Measurements from ENCODE around the gene ENTPD8.
A peak's percentile ranks its signal among the peaks of the same experiment; 100 is the strongest.

The ENTPD8 gene

GRCh38 chr9:137408651-137409405 is 32.3 kb downstream of the ENTPD8 start:
- no peak for DNase-seq

GRCh38 chr9:137407590-137408300 is 33.4 kb downstream of the ENTPD8 start:
- DNase-seq = no peak

GRCh38 chr9:137406876-137407589 is 34.1 kb downstream of the ENTPD8 start:
- peak; percentile 42 to 48 for DNase-seq

GRCh38 chr9:137406085-137406760 is 34.9 kb downstream of the ENTPD8 start:
- DNase-seq = no peak

- no peak for DNase-seq
These were observed 35.5 kb downstream of the ENTPD8 start for GRCh38 chr9:137405677-137406081.

GRCh38 chr9:137404961-137405567 is 36.1 kb downstream of the ENTPD8 start:
- DNase-seq = no peak

- no peak for DNase-seq
These were observed 37.9 kb downstream of the ENTPD8 start for GRCh38 chr9:137403269-137403668.

GRCh38 chr9:137402746-137403145 is 38.4 kb downstream of the ENTPD8 start:
- no peak for DNase-seq

- no peak for DNase-seq
These were observed 42.3 kb downstream of the ENTPD8 start for GRCh38 chr9:137398561-137399468.

GRCh38 chr9:137397675-137398423 is 43.3 kb downstream of the ENTPD8 start:
- DNase-seq = no peak

GRCh38 chr9:137396634-137397367 is 44.4 kb downstream of the ENTPD8 start:
- DNase-seq = no peak

- DNase-seq = no peak
These were observed 44.9 kb downstream of the ENTPD8 start for GRCh38 chr9:137396227-137396626.

- DNase-seq = no peak
These were observed 45.5 kb downstream of the ENTPD8 start for GRCh38 chr9:137395666-137396010.

GRCh38 chr9:137394866-137395665 is 46.1 kb downstream of the ENTPD8 start:
- no peak for DNase-seq

GRCh38 chr9:137393176-137394150 is 47.7 kb downstream of the ENTPD8 start:
- DNase-seq = no peak

- no peak for DNase-seq
These were observed 48.7 kb downstream of the ENTPD8 start for GRCh38 chr9:137392232-137393007.

GRCh38 chr9:137391411-137391754 is 49.8 kb downstream of the ENTPD8 start:
- no peak for DNase-seq

Data from SHP77 (cell line).